Ecto neural progenitor cell (in vitro differentiated cells): ENCODE results near the gene LRRC28.
"Not testable (repeated sequence)": the region's sequence is repeated elsewhere in the genome, so short reads cannot be mapped to it uniquely, and the experiment has no call there.

Experiments
- DNase-seq: peaks from one replicate; pipeline ENCODE4 v3.0.0-alpha.2; 2018; ENCODE audit warnings: low spot score

LRRC28 gene

GRCh38 chr15:99250857-99251841 lies at the start of gene LRRC28:
Gene LRRC28 (plus strand): TSS chr15:99251481. CDS start chr15:99255958, 4,477 bp downstream.
- DNase-seq: peak; percentile 97

GRCh38 chr15:99202176-99202552 lies 49.1 kb upstream of the LRRC28 start:
- DNase-seq: no peak

- no peak for DNase-seq
Observed at GRCh38 chr15:99207672-99208071, 43.6 kb upstream of the LRRC28 start.

GRCh38 chr15:99209326-99209725 lies 42.0 kb upstream of the LRRC28 start:
- DNase-seq: no peak

- no peak for DNase-seq
Observed at GRCh38 chr15:99210334-99210733, 40.9 kb upstream of the LRRC28 start.

GRCh38 chr15:99211926-99212325 lies 39.4 kb upstream of the LRRC28 start:
- DNase-seq: no peak

GRCh38 chr15:99212406-99212805 lies 38.9 kb upstream of the LRRC28 start:
- DNase-seq: no peak

- peak; percentile 56 for DNase-seq
Observed at GRCh38 chr15:99213187-99213811, 38.0 kb upstream of the LRRC28 start.

GRCh38 chr15:99224372-99225214 lies 26.7 kb upstream of the LRRC28 start:
- no peak for DNase-seq

- no peak for DNase-seq
Observed at GRCh38 chr15:99226802-99227201, 24.5 kb upstream of the LRRC28 start.

- DNase-seq: no peak
Observed at GRCh38 chr15:99228120-99228770, 23.0 kb upstream of the LRRC28 start.

GRCh38 chr15:99230867-99231266 lies 20.4 kb upstream of the LRRC28 start:
- no peak for DNase-seq

- DNase-seq: no peak
Observed at GRCh38 chr15:99232740-99233139, 18.5 kb upstream of the LRRC28 start.

GRCh38 chr15:99234160-99234559 lies 17.1 kb upstream of the LRRC28 start:
- DNase-seq: not testable (repeated sequence)

- no peak for DNase-seq
Observed at GRCh38 chr15:99238849-99239248, 12.4 kb upstream of the LRRC28 start.

GRCh38 chr15:99239545-99240198 lies 11.6 kb upstream of the LRRC28 start:
- no peak for DNase-seq

GRCh38 chr15:99241752-99242151 lies 9.5 kb upstream of the LRRC28 start:
- no peak for DNase-seq

- no peak for DNase-seq
Observed at GRCh38 chr15:99244306-99244705, 7.0 kb upstream of the LRRC28 start.

GRCh38 chr15:99247062-99247461 lies 4.2 kb upstream of the LRRC28 start:
- no peak for DNase-seq

GRCh38 chr15:99248000-99248715 lies 3.1 kb upstream of the LRRC28 start:
- no peak for DNase-seq
